SK-N-SH (cell line): ENCODE measurements around the gene ITFG1. TPM values are rescaled to one million over a fixed set of nuclear protein-coding genes. Genes with fewer than 3 reads are reported as not detected.

Experiments used
- CTCF ChIA-PET: fragments of 300-600, 350-600 bp; formaldehyde crosslinking; extraction: SDS; loops from one replicate; lab custom pipeline; 2021; lab: Yijun Ruan, JAX
- POLR2A ChIA-PET: fragments of 350-600 bp; sonication (Branson Sonifier 250); formaldehyde crosslinking; extraction: SDS; loops from one replicate; lab custom pipeline; 2020; ENCODE audit warnings: antibody characterized with exemption, inconsistent platforms; lab: Yijun Ruan, JAX
- DNase-seq: peaks from one replicate; pipeline ENCODE4 v3.0.0; 2012
- H2AFZ ChIP-seq: fragments of 200-600 bp; sonication (generic); 2 replicates; pipeline ENCODE4 v1.8.1; 2016; ENCODE audit warnings: antibody characterized with exemption, mild to moderate bottlenecking, low read depth
- H3F3A ChIP-seq: fragments of 200-600 bp; sonication (generic); replicated peaks from 2 replicates; pipeline ENCODE3; 2016; ENCODE audit warnings: antibody characterized with exemption, mild to moderate bottlenecking; ENCODE audit not compliant: insufficient read depth
- H3K27ac ChIP-seq, 2 experiments: fragments of 200-500 bp in 1 of 2; fragments of 200-600 bp in 1 of 2; sonication (Bioruptor generic) in 1 of 2; sonication (generic), shearing (Covaris generic) in 1 of 2; 2 replicates each; pipeline versions ENCODE4 v1.5.1 to v1.6.1; 2014 to 2016; ENCODE audit warnings: low read depth in 2 of 2, inconsistent platforms in 1 of 2, low read length in 1 of 2, mild to moderate bottlenecking in 1 of 2, mixed read lengths in 1 of 2
- H3K27me3 ChIP-seq: fragments of 200-600 bp; sonication (generic), shearing (Covaris generic); 2 replicates; pipeline ENCODE4 v1.6.1; 2016; ENCODE audit warnings: mixed run types; ENCODE audit not compliant: insufficient read depth
- H3K36me3 ChIP-seq, 2 experiments: fragments of 200-500 bp in 1 of 2; fragments of 200-600 bp in 1 of 2; sonication (Bioruptor generic) in 1 of 2; sonication (generic) in 1 of 2; replicated peaks in 1 of 2; 2 replicates each; pipeline versions ENCODE3 to v1.5.1; 2014 to 2016; ENCODE audit warnings: low read length in 1 of 2, mild to moderate bottlenecking in 1 of 2; ENCODE audit not compliant: insufficient read depth in 2 of 2, control insufficient read depth in 1 of 2
- H3K4me1 ChIP-seq, 2 experiments: fragments of 200-500 bp in 1 of 2; fragments of 200-600 bp in 1 of 2; sonication (Bioruptor generic) in 1 of 2; sonication (generic), shearing (Covaris generic) in 1 of 2; 2 replicates each; pipeline versions ENCODE4 v1.5.1 to v1.6.1; 2014 to 2016; ENCODE audit warnings: low read depth in 1 of 2, low read length in 1 of 2, mixed run types in 1 of 2; ENCODE audit not compliant: insufficient read depth in 2 of 2, control insufficient read depth in 1 of 2
- H3K4me2 ChIP-seq: fragments of 200-600 bp; sonication (generic), shearing (Covaris generic); 2 replicates; pipeline ENCODE4 v1.6.1; 2017; ENCODE audit warnings: mixed run types
- H3K4me3 ChIP-seq, 2 experiments: fragments of 200-500 bp in 1 of 2; fragments of 200-600 bp in 1 of 2; sonication (Bioruptor generic) in 1 of 2; sonication (generic), shearing (Covaris generic) in 1 of 2; 2 replicates each; pipeline versions ENCODE4 v1.5.1 to v1.8.1; 2014 to 2016; ENCODE audit warnings: low read depth in 2 of 2, inconsistent platforms in 1 of 2, low read length in 1 of 2, mild to moderate bottlenecking in 1 of 2, mixed read lengths in 1 of 2, moderate library complexity in 1 of 2
- H3K79me2 ChIP-seq: fragments of 200-600 bp; sonication (generic); 2 replicates; pipeline ENCODE4 v1.8.1; 2017; ENCODE audit warnings: mild to moderate bottlenecking; ENCODE audit not compliant: insufficient read depth
- H3K9ac ChIP-seq: fragments of 200-600 bp; sonication (generic); 2 replicates; pipeline ENCODE4 v1.6.1; 2017; ENCODE audit warnings: mixed run types
- H3K9me2 ChIP-seq: fragments of 200-600 bp; sonication (generic); 2 replicates; pipeline ENCODE4 v1.6.1; 2017; ENCODE audit warnings: mixed run types
- H3K9me3 ChIP-seq: fragments of 200-600 bp; sonication (generic); 2 replicates; pipeline ENCODE4 v1.6.1; 2017; ENCODE audit warnings: mixed run types, mild to moderate bottlenecking, moderate library complexity
- H4K20me1 ChIP-seq: fragments of 200-600 bp; sonication (generic); 2 replicates; pipeline ENCODE4 v1.6.1; 2017; ENCODE audit warnings: mild to moderate bottlenecking, mixed run types; ENCODE audit not compliant: insufficient read depth
- GABPA ChIP-seq: IDR thresholded peaks from 2 replicates; pipeline ENCODE4 v1.4.0; 2012; ENCODE audit warnings: low read depth, mild to moderate bottlenecking
- GATA2 ChIP-seq: sonication (generic); formaldehyde crosslinking; IDR thresholded peaks from 2 replicates; pipeline ENCODE4 v1.5.0; 2020; ENCODE audit warnings: mild to moderate bottlenecking, missing genetic modification reagents
- NFIC ChIP-seq: IDR thresholded peaks from 2 replicates; pipeline ENCODE4 v1.4.0; 2012; ENCODE audit warnings: borderline replicate concordance
- NRF1 ChIP-seq: IDR thresholded peaks from 2 replicates; pipeline ENCODE4 v1.6.1; 2012; ENCODE audit warnings: low read depth, mild to moderate bottlenecking, low read length
- POLR2AphosphoS5 ChIP-seq: IDR thresholded peaks from 2 replicates; pipeline ENCODE4 v1.6.1; 2012; ENCODE audit warnings: low read depth, low read length
- RAD21 ChIP-seq: IDR thresholded peaks from 2 replicates; pipeline ENCODE4 v1.6.1; 2012; ENCODE audit warnings: mild to moderate bottlenecking, low read length
- SIN3A ChIP-seq: IDR thresholded peaks from 2 replicates; pipeline ENCODE4 v1.6.1; 2012; ENCODE audit warnings: low read depth, mild to moderate bottlenecking, low read length, moderate library complexity, borderline replicate concordance
- WGBS: methylation state at CpG from one replicate; pipeline ENCODE4 v1.1.6; 2017; ENCODE audit warnings: low lambda C conversion rate; 5-methylcytosine and 5-hydroxymethylcytosine counted together
- polyA plus RNA-seq, 3 experiments: library from polyadenylated mRNA; depleted of rRNA; stranded (reverse); fragments of >200 nt; gene quantifications; 2 replicates each; pipeline ENCODE4 v1.2.3, GENCODE V29; 2012
- TF ChIP-seq, protein P1 (sequence below): fragments of 150-350 bp; IDR thresholded peaks from 2 replicates; pipeline ENCODE4 v1.6.1; 2016; ENCODE audit warnings: mild to moderate bottlenecking, low read depth, low read length
- TF ChIP-seq, protein P2 (sequence below): IDR thresholded peaks from 2 replicates; pipeline ENCODE4 v1.4.0; 2012; ENCODE audit warnings: low read depth, borderline replicate concordance
- TF ChIP-seq, protein P3 (sequence below): IDR thresholded peaks from 2 replicates; pipeline ENCODE4 v1.6.1; 2012; ENCODE audit warnings: mild to moderate bottlenecking, low read depth, low read length, moderate library complexity

Gene ITFG1
- polyA plus RNA-seq, 1 of the 3 experiments (the other 2 are of a cell fraction): 48.6 TPM

DNA sequence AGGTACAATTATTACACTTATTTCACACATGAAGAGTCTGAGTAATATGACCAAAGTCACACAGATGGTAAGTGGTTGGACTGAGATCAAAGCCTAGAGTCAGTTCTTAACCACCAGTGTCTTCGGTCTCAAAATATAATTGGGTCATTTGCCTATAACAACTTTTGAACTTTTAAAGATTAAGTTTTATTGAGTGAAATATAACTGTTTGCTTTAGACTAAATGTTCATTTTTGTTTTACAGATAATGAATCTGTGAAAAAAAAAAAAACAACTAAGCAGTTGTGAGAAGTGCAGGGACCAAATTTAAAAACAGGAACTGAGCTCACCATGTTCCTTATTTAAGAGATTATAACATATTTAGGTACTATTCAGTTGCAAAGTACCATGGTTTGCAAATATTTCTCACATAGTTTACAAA is 150.1 kb downstream of the ITFG1 start:
- Histone ChIP-seq H3K27me3 (no peaks in the 10 kb centered on the region), H3K4me2 (no peak overlapping the region), H3F3A (peaks cover 6% of the 10 kb centered on the region), H3K9ac (no peak overlapping the region), H2AFZ (no peak overlapping the region), H3K4me1 (peaks cover 0 to 12% of the 10 kb centered on the region in 2 experiments; a peak in 1 of 4 replicates), H3K27ac (no peak overlapping the region), H3K9me3 (no peaks in the 10 kb centered on the region), H3K9me2 (no peaks in the 10 kb centered on the region), H3K79me2 (no peaks in the 10 kb centered on the region), H3K36me3 (peaks cover 4 to 20% of the 10 kb centered on the region in 2 experiments), H4K20me1 (no peaks in the 10 kb centered on the region), H3K4me3 (no peak overlapping the region)
- POLR2A ChIA-PET: no interaction called here
- no peak for DNase-seq
- WGBS: 92% methylated on average over 1 of the region's 1 CpG
- CTCF ChIA-PET: no interaction called here
- no peak for TF ChIP-seq POLR2AphosphoS5
- no peak for TF ChIP-seq NFIC
- TF ChIP-seq GATA2 (CRISPR knock-in tag): no peak
- TF ChIP-seq, protein P1, sequence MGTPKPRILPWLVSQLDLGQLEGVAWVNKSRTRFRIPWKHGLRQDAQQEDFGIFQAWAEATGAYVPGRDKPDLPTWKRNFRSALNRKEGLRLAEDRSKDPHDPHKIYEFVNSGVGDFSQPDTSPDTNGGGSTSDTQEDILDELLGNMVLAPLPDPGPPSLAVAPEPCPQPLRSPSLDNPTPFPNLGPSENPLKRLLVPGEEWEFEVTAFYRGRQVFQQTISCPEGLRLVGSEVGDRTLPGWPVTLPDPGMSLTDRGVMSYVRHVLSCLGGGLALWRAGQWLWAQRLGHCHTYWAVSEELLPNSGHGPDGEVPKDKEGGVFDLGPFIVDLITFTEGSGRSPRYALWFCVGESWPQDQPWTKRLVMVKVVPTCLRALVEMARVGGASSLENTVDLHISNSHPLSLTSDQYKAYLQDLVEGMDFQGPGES: no peak
- no peak for TF ChIP-seq SIN3A
- TF ChIP-seq, protein P2, sequence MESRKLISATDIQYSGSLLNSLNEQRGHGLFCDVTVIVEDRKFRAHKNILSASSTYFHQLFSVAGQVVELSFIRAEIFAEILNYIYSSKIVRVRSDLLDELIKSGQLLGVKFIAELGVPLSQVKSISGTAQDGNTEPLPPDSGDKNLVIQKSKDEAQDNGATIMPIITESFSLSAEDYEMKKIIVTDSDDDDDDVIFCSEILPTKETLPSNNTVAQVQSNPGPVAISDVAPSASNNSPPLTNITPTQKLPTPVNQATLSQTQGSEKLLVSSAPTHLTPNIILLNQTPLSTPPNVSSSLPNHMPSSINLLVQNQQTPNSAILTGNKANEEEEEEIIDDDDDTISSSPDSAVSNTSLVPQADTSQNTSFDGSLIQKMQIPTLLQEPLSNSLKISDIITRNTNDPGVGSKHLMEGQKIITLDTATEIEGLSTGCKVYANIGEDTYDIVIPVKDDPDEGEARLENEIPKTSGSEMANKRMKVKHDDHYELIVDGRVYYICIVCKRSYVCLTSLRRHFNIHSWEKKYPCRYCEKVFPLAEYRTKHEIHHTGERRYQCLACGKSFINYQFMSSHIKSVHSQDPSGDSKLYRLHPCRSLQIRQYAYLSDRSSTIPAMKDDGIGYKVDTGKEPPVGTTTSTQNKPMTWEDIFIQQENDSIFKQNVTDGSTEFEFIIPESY: no peak
- no peak for TF ChIP-seq RAD21
- TF ChIP-seq NRF1: no peak

DNA sequence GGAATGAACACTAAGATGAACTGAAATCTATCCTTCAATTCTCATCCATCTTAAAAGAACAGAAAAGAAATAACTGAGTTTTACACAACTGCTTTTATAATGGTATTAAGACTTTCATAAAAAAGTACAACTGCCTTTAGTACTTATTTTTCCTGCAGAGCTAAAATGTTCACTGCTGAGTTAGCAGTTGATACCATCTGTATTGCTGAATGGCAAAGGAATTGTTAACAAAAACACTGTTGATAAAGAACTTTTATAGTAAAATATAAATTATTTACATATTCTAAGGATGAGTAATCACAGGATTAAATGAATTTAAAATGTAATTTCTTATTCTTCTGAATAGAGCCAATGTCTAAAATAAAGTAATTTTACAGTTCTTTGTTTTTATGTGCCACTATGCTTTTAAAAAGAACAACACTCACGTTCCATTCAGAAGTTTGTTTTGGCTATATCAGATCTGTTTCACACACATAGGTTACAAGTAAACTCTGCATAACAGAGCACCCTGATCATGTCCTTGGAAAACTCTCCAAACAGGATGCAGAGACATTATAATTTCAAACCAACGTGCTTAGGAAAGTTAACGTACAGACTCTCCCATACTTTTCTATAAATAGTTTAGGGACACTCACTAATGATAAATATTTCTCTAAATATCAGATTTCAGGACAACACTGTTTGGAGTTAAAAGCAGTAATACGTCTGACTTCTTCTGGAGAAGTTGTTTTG is 151.1 kb downstream of the ITFG1 start:
- H3K4me1 ChIP-seq: peaks cover 0 to 12% of the 10 kb centered on the region in 2 experiments; a peak in 1 of 4 replicates
- H2AFZ ChIP-seq: no peak overlapping the region
- H3K36me3 ChIP-seq: peaks cover 4 to 20% of the 10 kb centered on the region in 2 experiments
- H3K9ac ChIP-seq: no peak overlapping the region
- no peaks in the 10 kb centered on the region for H3K79me2 ChIP-seq
- H3K9me2 ChIP-seq: no peaks in the 10 kb centered on the region
- DNase-seq: no peak
- no peak overlapping the region for H3K4me2 ChIP-seq
- ChIA-PET POLR2A (no interaction called here), CTCF (no interaction called here)
- TF ChIP-seq, protein P3, sequence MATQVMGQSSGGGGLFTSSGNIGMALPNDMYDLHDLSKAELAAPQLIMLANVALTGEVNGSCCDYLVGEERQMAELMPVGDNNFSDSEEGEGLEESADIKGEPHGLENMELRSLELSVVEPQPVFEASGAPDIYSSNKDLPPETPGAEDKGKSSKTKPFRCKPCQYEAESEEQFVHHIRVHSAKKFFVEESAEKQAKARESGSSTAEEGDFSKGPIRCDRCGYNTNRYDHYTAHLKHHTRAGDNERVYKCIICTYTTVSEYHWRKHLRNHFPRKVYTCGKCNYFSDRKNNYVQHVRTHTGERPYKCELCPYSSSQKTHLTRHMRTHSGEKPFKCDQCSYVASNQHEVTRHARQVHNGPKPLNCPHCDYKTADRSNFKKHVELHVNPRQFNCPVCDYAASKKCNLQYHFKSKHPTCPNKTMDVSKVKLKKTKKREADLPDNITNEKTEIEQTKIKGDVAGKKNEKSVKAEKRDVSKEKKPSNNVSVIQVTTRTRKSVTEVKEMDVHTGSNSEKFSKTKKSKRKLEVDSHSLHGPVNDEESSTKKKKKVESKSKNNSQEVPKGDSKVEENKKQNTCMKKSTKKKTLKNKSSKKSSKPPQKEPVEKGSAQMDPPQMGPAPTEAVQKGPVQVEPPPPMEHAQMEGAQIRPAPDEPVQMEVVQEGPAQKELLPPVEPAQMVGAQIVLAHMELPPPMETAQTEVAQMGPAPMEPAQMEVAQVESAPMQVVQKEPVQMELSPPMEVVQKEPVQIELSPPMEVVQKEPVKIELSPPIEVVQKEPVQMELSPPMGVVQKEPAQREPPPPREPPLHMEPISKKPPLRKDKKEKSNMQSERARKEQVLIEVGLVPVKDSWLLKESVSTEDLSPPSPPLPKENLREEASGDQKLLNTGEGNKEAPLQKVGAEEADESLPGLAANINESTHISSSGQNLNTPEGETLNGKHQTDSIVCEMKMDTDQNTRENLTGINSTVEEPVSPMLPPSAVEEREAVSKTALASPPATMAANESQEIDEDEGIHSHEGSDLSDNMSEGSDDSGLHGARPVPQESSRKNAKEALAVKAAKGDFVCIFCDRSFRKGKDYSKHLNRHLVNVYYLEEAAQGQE: no peak
- no peak for TF ChIP-seq GABPA
- H3K4me3 ChIP-seq: no peak overlapping the region
- no peak overlapping the region for H3K27ac ChIP-seq
- 88% methylated on average over 4 of the region's 4 CpGs for WGBS
- H3K27me3 ChIP-seq: no peaks in the 10 kb centered on the region
- no peaks in the 10 kb centered on the region for H4K20me1 ChIP-seq
- peaks cover 6% of the 10 kb centered on the region for H3F3A ChIP-seq
- no peaks in the 10 kb centered on the region for H3K9me3 ChIP-seq
